ENCODE data around the gene ANKH. TPM values are rescaled to one million over a fixed set of nuclear protein-coding genes. Genes with fewer than 3 reads are reported as not detected.
A peak's percentile ranks its signal among the peaks of the same experiment; 100 is the strongest.

The ANKH gene
- total RNA-seq, 1 donor from 2014 or later = 0.19 TPM

GRCh38 chr5:14742498-14742897, 129.1 kb downstream of the ANKH start:
- Histone ChIP-seq H3K4me3 (no peak overlapping the region), H4K20me1 (ENCODE audit: low read depth) (no peaks in the 10 kb centered on the region), H2AFZ (replicated peaks) (no peak overlapping the region), H3K27ac (no peak overlapping the region), H3K4me1 (peaks cover 34% of the 10 kb centered on the region), H3K79me2 (ENCODE audit: low read depth) (no peaks in the 10 kb centered on the region), H3K9ac (no peak overlapping the region), H3K4me2 (no peak overlapping the region), H3F3A (ENCODE audit: low read depth) (no peaks in the 10 kb centered on the region), H3K9me3 (ENCODE audit: low read depth) (no peaks in the 10 kb centered on the region), H3K36me3 (no peaks in the 10 kb centered on the region), H3K27me3 (no peaks in the 10 kb centered on the region)
- Mint-ChIP-seq H3K36me3 (peaks cover 2% of the 10 kb centered on the region), H3K9me3 (no peaks in the 10 kb centered on the region), H3K4me1 (peaks cover 34% of the 10 kb centered on the region), H3K4me3 (no peak overlapping the region), H3K27ac (no peak overlapping the region), H3K27me3 (ENCODE audit: insufficient read depth, low read depth) (peaks cover 7% of the 10 kb centered on the region)
- TF ChIP-seq, protein P1, sequence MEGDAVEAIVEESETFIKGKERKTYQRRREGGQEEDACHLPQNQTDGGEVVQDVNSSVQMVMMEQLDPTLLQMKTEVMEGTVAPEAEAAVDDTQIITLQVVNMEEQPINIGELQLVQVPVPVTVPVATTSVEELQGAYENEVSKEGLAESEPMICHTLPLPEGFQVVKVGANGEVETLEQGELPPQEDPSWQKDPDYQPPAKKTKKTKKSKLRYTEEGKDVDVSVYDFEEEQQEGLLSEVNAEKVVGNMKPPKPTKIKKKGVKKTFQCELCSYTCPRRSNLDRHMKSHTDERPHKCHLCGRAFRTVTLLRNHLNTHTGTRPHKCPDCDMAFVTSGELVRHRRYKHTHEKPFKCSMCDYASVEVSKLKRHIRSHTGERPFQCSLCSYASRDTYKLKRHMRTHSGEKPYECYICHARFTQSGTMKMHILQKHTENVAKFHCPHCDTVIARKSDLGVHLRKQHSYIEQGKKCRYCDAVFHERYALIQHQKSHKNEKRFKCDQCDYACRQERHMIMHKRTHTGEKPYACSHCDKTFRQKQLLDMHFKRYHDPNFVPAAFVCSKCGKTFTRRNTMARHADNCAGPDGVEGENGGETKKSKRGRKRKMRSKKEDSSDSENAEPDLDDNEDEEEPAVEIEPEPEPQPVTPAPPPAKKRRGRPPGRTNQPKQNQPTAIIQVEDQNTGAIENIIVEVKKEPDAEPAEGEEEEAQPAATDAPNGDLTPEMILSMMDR (IDR thresholded peaks at IDR 0.05) = no peak
- TF ChIP-seq EZH2 (IDR thresholded peaks at IDR 0.05) = no peak
- no peak for TF ChIP-seq EZH2phosphoT487 (IDR thresholded peaks at IDR 0.05)
- no peak for DNase-seq (ENCODE audit: low spot score)

DNA sequence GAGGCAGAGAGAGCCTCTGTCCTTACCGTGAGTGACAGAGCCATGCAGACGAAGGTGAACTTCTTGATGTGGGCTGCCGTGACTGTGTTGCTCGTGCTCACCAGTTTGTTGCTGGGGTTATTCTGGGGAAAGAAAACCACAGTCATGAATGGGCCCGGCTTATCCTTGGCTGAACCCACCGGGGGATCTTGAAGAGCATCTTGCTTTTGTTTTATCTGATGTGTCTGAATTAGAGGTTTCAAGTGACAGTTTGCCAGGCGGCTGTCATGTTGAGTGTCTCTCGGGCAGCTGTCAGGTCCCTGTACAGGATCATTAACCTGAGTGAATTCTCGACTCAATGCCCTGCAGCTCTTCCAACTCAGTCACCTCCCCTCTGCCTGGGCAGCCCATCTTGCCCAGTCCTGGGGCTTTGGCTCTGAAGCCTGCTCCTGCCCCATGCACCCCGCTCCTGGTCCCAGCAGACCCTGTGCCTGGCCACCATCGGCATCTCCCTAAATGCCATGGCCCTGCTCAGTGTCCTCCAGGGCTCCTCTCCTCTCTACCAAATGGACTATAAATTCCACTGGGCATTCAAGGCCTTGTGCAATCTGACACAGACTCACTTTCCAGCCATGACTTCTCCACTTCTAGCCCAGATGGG, 129.7 kb downstream of the ANKH start:
- H3K9me3 ChIP-seq (ENCODE audit: low read depth) = no peaks in the 10 kb centered on the region
- H3F3A ChIP-seq (ENCODE audit: low read depth) = no peaks in the 10 kb centered on the region
- no peak overlapping the region for H3K27ac ChIP-seq
- no peak overlapping the region for H3K4me2 ChIP-seq
- H3K4me1 ChIP-seq = peaks cover 34% of the 10 kb centered on the region
- no peak overlapping the region for H3K4me3 Mint-ChIP-seq
- H3K9me3 Mint-ChIP-seq = no peaks in the 10 kb centered on the region
- no peak for TF ChIP-seq EZH2 (IDR thresholded peaks at IDR 0.05)
- TF ChIP-seq EZH2phosphoT487 (IDR thresholded peaks at IDR 0.05) = no peak
- TF ChIP-seq, protein P1 (IDR thresholded peaks at IDR 0.05) = no peak
- peak overlapping the region; percentile 82 for H3K27ac Mint-ChIP-seq
- no peak overlapping the region for H2AFZ ChIP-seq (replicated peaks)
- no peak overlapping the region for H3K4me3 ChIP-seq
- H3K4me1 Mint-ChIP-seq = peaks cover 34% of the 10 kb centered on the region
- H3K27me3 Mint-ChIP-seq (ENCODE audit: insufficient read depth, low read depth) = peaks cover 7% of the 10 kb centered on the region
- H3K9ac ChIP-seq = no peak overlapping the region
- no peaks in the 10 kb centered on the region for H3K36me3 ChIP-seq
- H4K20me1 ChIP-seq (ENCODE audit: low read depth) = no peaks in the 10 kb centered on the region
- H3K27me3 ChIP-seq = no peaks in the 10 kb centered on the region
- DNase-seq (ENCODE audit: low spot score) = no peak
- peaks cover 2% of the 10 kb centered on the region for H3K36me3 Mint-ChIP-seq
- H3K79me2 ChIP-seq (ENCODE audit: low read depth) = no peaks in the 10 kb centered on the region

GRCh38 chr5:14741131-14741530, 130.4 kb downstream of the ANKH start:
- Mint-ChIP-seq H3K9me3 (no peaks in the 10 kb centered on the region), H3K4me1 (peaks cover 34% of the 10 kb centered on the region), H3K36me3 (peaks cover 2% of the 10 kb centered on the region), H3K4me3 (no peak overlapping the region), H3K27ac (no peak overlapping the region), H3K27me3 (ENCODE audit: insufficient read depth, low read depth) (peaks cover 7% of the 10 kb centered on the region)
- Histone ChIP-seq H3K36me3 (no peaks in the 10 kb centered on the region), H3K4me2 (no peak overlapping the region), H3K4me1 (peaks cover 34% of the 10 kb centered on the region), H3F3A (ENCODE audit: low read depth) (no peaks in the 10 kb centered on the region), H3K27ac (no peak overlapping the region), H3K27me3 (no peaks in the 10 kb centered on the region), H3K79me2 (ENCODE audit: low read depth) (no peaks in the 10 kb centered on the region), H3K4me3 (no peak overlapping the region), H2AFZ (replicated peaks) (no peak overlapping the region), H3K9ac (no peak overlapping the region), H3K9me3 (ENCODE audit: low read depth) (no peaks in the 10 kb centered on the region), H4K20me1 (ENCODE audit: low read depth) (no peaks in the 10 kb centered on the region)
- no peak for DNase-seq (ENCODE audit: low spot score)
- TF ChIP-seq EZH2 (IDR thresholded peaks at IDR 0.05) = no peak
- TF ChIP-seq, protein P1 (IDR thresholded peaks at IDR 0.05) = no peak
- no peak for TF ChIP-seq EZH2phosphoT487 (IDR thresholded peaks at IDR 0.05)

Data from neural progenitor cell (in vitro differentiated cells).